ENCODE results near the gene TOP2A.
A peak's percentile ranks its signal among the peaks of the same experiment; 100 is the strongest.

Gene TOP2A

GRCh38 chr17:40361925-40362695, 55.6 kb downstream of the TOP2A start:
- H2BK15ac ChIP-seq (ENCODE audit: low read depth, poor library complexity, severe bottlenecking), result no peak overlapping the region
- DNase-seq, result no peak
- H3K9ac ChIP-seq (ENCODE audit: low read length), result peak overlapping the region; percentile 62
- H4K91ac ChIP-seq (ENCODE audit: low read length), result no peak overlapping the region
- no peak overlapping the region for H2BK5ac ChIP-seq (ENCODE audit: low read depth, low read length, poor library complexity, severe bottlenecking)
- no peak overlapping the region for H3K4ac ChIP-seq (ENCODE audit: low read depth in 1 of 2, low read length in 2 of 2)
- peak overlapping the region in 1 of 2 experiments; percentile 69 for H3K18ac ChIP-seq (ENCODE audit: low read depth in 1 of 2, low read length in 2 of 2)
- H3K27ac ChIP-seq (ENCODE audit: low read length, poor library complexity, severe bottlenecking), result no peak overlapping the region
- peaks cover 0 to 10% of the 10 kb centered on the region in 2 experiments for H3K36me3 ChIP-seq (ENCODE audit: control insufficient read depth in 1 of 2, insufficient read depth in 2 of 2, low read depth in 1 of 2, low read length in 2 of 2)
- H3K14ac ChIP-seq (ENCODE audit: low read length in 2 of 2), result no peak overlapping the region
- no peak overlapping the region for H2BK120ac ChIP-seq (ENCODE audit: low read depth, low read length)
- H3K4me1 ChIP-seq (ENCODE audit: control insufficient read depth, insufficient read depth, low read depth, low read length), result peaks cover 27% of the 10 kb centered on the region
- H3K4me2 ChIP-seq (ENCODE audit: low read length, poor library complexity, severe bottlenecking), result peak overlapping the region; percentile 95
- H4K8ac ChIP-seq (ENCODE audit: low read length), result peak overlapping the region; percentile 86
- H2AFZ ChIP-seq (ENCODE audit: low read depth, low read length), result no peak overlapping the region
- H3K79me1 ChIP-seq (replicated peaks; ENCODE audit: low read length, poor library complexity, severe bottlenecking), result peaks cover 5% of the 10 kb centered on the region
- H2BK12ac ChIP-seq (ENCODE audit: low read length in 2 of 2), result no peak overlapping the region
- no peak overlapping the region for H2AK5ac ChIP-seq (ENCODE audit: low read length, severe bottlenecking)
- no peaks in the 10 kb centered on the region for H3K27me3 ChIP-seq (ENCODE audit: control insufficient read depth in 1 of 2, insufficient read depth in 1 of 2, low read length in 2 of 2)
- H3K4me3 ChIP-seq (ENCODE audit: insufficient read depth in 1 of 2, low read depth in 1 of 2, low read length in 2 of 2), result peak overlapping the region; percentile 69 to 73
- WGBS, result 80% methylated on average over 22 of the region's 24 CpGs
- H3K9me3 ChIP-seq (ENCODE audit: control insufficient read depth, low read length), result no peaks in the 10 kb centered on the region
- H3K23ac ChIP-seq (ENCODE audit: low read length in 2 of 2), result no peak overlapping the region

DNA sequence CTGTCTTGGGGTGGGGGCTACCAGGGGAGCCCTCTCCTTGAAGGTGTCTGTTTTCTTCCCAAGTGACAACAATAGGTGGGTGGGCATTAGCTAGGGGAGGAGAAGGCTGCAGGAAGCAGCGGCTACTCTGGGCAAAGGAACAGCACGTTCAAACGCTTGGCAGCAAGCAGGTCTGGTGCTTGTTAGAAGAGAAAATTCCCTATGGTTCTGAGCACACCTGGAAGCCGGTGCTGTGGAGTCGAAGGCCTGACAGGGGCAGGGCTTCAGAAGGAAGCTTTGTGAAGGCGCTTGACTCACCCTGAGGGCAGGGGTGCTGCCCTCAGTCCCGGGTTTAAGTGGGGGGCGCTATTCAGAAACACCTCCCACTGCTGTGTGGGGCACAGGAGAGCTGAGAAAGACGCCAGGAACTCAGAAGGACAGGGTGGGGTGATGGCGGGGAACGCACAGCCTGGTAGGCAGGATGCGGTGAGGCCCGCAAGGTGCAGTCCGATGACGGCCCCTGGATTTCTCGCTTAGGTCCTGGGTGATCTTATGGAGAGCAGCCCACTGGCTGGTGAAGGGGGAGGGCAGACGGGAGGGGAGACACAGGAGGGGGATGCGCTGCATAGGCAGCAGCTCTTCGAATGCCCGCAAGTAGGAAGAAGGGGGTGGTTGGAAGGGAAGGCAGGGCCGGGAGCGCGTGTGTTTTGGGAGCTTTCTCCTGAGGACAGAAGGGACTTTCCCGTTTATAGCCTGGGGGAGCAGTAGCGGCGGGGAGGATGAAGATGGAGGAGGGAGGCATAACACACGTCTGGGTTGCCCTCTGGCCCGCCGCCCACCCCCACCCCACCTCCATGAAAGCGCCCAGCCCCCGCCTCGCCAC, 56.4 kb downstream of the TOP2A start:
- Histone ChIP-seq H3K36me3 (ENCODE audit: control insufficient read depth in 1 of 2, insufficient read depth in 2 of 2, low read depth in 1 of 2, low read length in 2 of 2) (peaks cover 2 to 16% of the 10 kb centered on the region in 2 experiments), H2AFZ (ENCODE audit: low read depth, low read length) (no peak overlapping the region), H3K9me3 (ENCODE audit: control insufficient read depth, low read length) (no peaks in the 10 kb centered on the region), H3K23ac (ENCODE audit: low read length in 2 of 2) (peak overlapping the region in 1 of 2 experiments; percentile 6), H3K27me3 (ENCODE audit: control insufficient read depth in 1 of 2, insufficient read depth in 1 of 2, low read length in 2 of 2) (no peaks in the 10 kb centered on the region), H4K8ac (ENCODE audit: low read length) (no peak overlapping the region), H4K91ac (ENCODE audit: low read length) (peak overlapping the region; percentile 10), H2BK120ac (ENCODE audit: low read depth, low read length) (no peak overlapping the region), H3K9ac (ENCODE audit: low read length) (no peak overlapping the region), H3K14ac (ENCODE audit: low read length in 2 of 2) (no peak overlapping the region), H3K4me1 (ENCODE audit: control insufficient read depth, insufficient read depth, low read depth, low read length) (peaks cover 27% of the 10 kb centered on the region), H3K4me3 (ENCODE audit: insufficient read depth in 1 of 2, low read depth in 1 of 2, low read length in 2 of 2) (no peak overlapping the region), H3K4me2 (ENCODE audit: low read length, poor library complexity, severe bottlenecking) (no peak overlapping the region), H3K79me1 (replicated peaks; ENCODE audit: low read length, poor library complexity, severe bottlenecking) (peaks cover 5% of the 10 kb centered on the region), H3K18ac (ENCODE audit: low read depth in 1 of 2, low read length in 2 of 2) (no peak overlapping the region), H2BK5ac (ENCODE audit: low read depth, low read length, poor library complexity, severe bottlenecking) (no peak overlapping the region), H2BK12ac (ENCODE audit: low read length in 2 of 2) (no peak overlapping the region), H3K4ac (ENCODE audit: low read depth in 1 of 2, low read length in 2 of 2) (no peak overlapping the region), H3K27ac (ENCODE audit: low read length, poor library complexity, severe bottlenecking) (no peak overlapping the region), H2BK15ac (ENCODE audit: low read depth, poor library complexity, severe bottlenecking) (no peak overlapping the region), H2AK5ac (ENCODE audit: low read length, severe bottlenecking) (no peak overlapping the region)
- no peak for DNase-seq
- 62% methylated on average over 19 of the region's 32 CpGs for WGBS

GRCh38 chr17:40360091-40360490, 57.6 kb downstream of the TOP2A start:
- Histone ChIP-seq H3K4me1 (ENCODE audit: control insufficient read depth, insufficient read depth, low read depth, low read length) (peaks cover 27% of the 10 kb centered on the region), H3K79me1 (replicated peaks; ENCODE audit: low read length, poor library complexity, severe bottlenecking) (peaks cover 3% of the 10 kb centered on the region), H2BK12ac (ENCODE audit: low read length in 2 of 2) (no peak overlapping the region), H3K36me3 (ENCODE audit: control insufficient read depth in 1 of 2, insufficient read depth in 2 of 2, low read depth in 1 of 2, low read length in 2 of 2) (peaks cover 12 to 28% of the 10 kb centered on the region in 2 experiments), H2BK5ac (ENCODE audit: low read depth, low read length, poor library complexity, severe bottlenecking) (no peak overlapping the region), H4K8ac (ENCODE audit: low read length) (no peak overlapping the region), H3K18ac (ENCODE audit: low read depth in 1 of 2, low read length in 2 of 2) (no peak overlapping the region), H4K91ac (ENCODE audit: low read length) (no peak overlapping the region), H3K14ac (ENCODE audit: low read length in 2 of 2) (no peak overlapping the region), H2AK5ac (ENCODE audit: low read length, severe bottlenecking) (no peak overlapping the region), H3K4me3 (ENCODE audit: insufficient read depth in 1 of 2, low read depth in 1 of 2, low read length in 2 of 2) (no peak overlapping the region), H3K27me3 (ENCODE audit: control insufficient read depth in 1 of 2, insufficient read depth in 1 of 2, low read length in 2 of 2) (no peaks in the 10 kb centered on the region), H2AFZ (ENCODE audit: low read depth, low read length) (no peak overlapping the region), H2BK15ac (ENCODE audit: low read depth, poor library complexity, severe bottlenecking) (no peak overlapping the region), H2BK120ac (ENCODE audit: low read depth, low read length) (no peak overlapping the region), H3K9me3 (ENCODE audit: control insufficient read depth, low read length) (no peaks in the 10 kb centered on the region), H3K4ac (ENCODE audit: low read depth in 1 of 2, low read length in 2 of 2) (no peak overlapping the region), H3K27ac (ENCODE audit: low read length, poor library complexity, severe bottlenecking) (no peak overlapping the region), H3K9ac (ENCODE audit: low read length) (no peak overlapping the region), H3K4me2 (ENCODE audit: low read length, poor library complexity, severe bottlenecking) (no peak overlapping the region), H3K23ac (ENCODE audit: low read length in 2 of 2) (no peak overlapping the region)
- DNase-seq, result no peak
- WGBS, result 75% methylated on average over 5 of the region's 8 CpGs
